Motor neuron (in vitro differentiated cells): ENCODE data around the gene ZNF385C. TPM values are rescaled to one million over a fixed set of nuclear protein-coding genes. Genes with fewer than 3 reads are reported as not detected.
A peak's percentile ranks its signal among the peaks of the same experiment; 100 is the strongest.

Source experiments
- ATAC-seq, 8 experiments: fragments of 200-7000 bp; cut with Tn5 transposase; replicated peaks in 6 of 8; 2 replicates each; pipeline ENCODE4 v1.8.0; 2021; ENCODE audit warnings: mild to moderate bottlenecking in 8 of 8, moderate library complexity in 8 of 8
- H3K27ac ChIP-seq, 2 donors: fragments of 250-450 bp; sonication (Bioruptor Pico); 2 replicates each; pipeline ENCODE4 v1.9.0; 2021; ENCODE audit warnings: antibody characterized with exemption in 2 of 2, mild to moderate bottlenecking in 2 of 2, moderate library complexity in 1 of 2
- H3K4me1 ChIP-seq, 2 donors: fragments of 250-450 bp; sonication (Bioruptor Pico); replicated peaks in 1 of 2; 2 replicates each; pipeline ENCODE4 v1.6.1; 2021; ENCODE audit warnings: antibody characterized with exemption in 2 of 2, mild to moderate bottlenecking in 2 of 2, moderate library complexity in 1 of 2
- H3K4me3 ChIP-seq, 5 donors: fragments of 250-450 bp; sonication (Bioruptor Pico); 2 replicates each; pipeline ENCODE4 v1.9.0; 2021; ENCODE audit warnings: antibody characterized with exemption in 5 of 5, mild to moderate bottlenecking in 5 of 5, moderate library complexity in 4 of 5
- WGBS, 10 experiments: fragments of 450-650 bp; shearing (Covaris generic); methylation state at CpG; one replicate each; pipeline ENCODE4 v1.0.0; 2022; 5-methylcytosine and 5-hydroxymethylcytosine counted together
- in situ Hi-C, 9 experiments: fragments of 400-800 bp; cut with MboI; loops; one replicate each; pipeline ENCODE4 v1.15.0; 2021; ENCODE audit warnings: low sequenced_read_pairs in 9 of 9, low pct_unique_long_range_greater_than_20kb in 2 of 9; ENCODE audit not compliant: unreplicated experiment in 9 of 9
- total RNA-seq, 8 experiments: library from RNA; unstranded; fragments of 300-600 nt; gene quantifications; 2 replicates each; pipeline versions ENCODE4 v1.2.3 to v1.2.4, GENCODE V29; 2022

ZNF385C gene
- total RNA-seq, 8 experiments from 2014 or later, result 0.51 to 4.2 (median 1.9) TPM

DNA sequence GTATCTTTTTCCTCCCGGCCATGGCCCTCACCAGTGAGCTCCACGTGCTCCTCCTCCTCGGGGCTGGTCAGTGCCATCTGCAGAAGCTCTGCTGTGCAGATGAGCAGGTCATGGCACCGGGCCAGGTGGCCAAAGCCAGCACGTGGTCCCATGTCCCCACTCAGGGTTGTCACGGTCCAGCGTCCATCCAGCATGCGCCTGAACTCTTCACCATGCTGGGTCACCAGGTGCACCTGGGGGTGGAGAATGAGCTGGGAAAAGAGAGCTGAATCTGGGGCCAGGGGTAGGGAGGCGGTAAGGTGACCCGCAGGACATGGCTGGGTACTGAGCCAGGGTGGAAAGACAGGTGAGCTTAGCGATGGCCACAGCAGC lies 13.0 kb upstream of the ZNF385C start:
- H3K27ac ChIP-seq, result no peak overlapping the region
- H3K4me1 ChIP-seq, result no peaks in the 10 kb centered on the region
- no peak overlapping the region for H3K4me3 ChIP-seq
- in situ Hi-C loops, result loop anchor here in 5 of 9 experiments (10.0 to 25.0 kb wide), 3 partner anchors 86 to 374 kb away; partner anchors contain the start of genes HAP1 (in 2 of the 5), NKIRAS2 (in 2 of the 5) and CNP (in 1 of the 5)
- ATAC-seq, result no peak
- 71 to 100% (median 100%) methylated on average over 1 to 7 of the region's 11 CpGs; no CpG with 5 or more reads in 3 of the 10 experiments for WGBS, 10 experiments

DNA sequence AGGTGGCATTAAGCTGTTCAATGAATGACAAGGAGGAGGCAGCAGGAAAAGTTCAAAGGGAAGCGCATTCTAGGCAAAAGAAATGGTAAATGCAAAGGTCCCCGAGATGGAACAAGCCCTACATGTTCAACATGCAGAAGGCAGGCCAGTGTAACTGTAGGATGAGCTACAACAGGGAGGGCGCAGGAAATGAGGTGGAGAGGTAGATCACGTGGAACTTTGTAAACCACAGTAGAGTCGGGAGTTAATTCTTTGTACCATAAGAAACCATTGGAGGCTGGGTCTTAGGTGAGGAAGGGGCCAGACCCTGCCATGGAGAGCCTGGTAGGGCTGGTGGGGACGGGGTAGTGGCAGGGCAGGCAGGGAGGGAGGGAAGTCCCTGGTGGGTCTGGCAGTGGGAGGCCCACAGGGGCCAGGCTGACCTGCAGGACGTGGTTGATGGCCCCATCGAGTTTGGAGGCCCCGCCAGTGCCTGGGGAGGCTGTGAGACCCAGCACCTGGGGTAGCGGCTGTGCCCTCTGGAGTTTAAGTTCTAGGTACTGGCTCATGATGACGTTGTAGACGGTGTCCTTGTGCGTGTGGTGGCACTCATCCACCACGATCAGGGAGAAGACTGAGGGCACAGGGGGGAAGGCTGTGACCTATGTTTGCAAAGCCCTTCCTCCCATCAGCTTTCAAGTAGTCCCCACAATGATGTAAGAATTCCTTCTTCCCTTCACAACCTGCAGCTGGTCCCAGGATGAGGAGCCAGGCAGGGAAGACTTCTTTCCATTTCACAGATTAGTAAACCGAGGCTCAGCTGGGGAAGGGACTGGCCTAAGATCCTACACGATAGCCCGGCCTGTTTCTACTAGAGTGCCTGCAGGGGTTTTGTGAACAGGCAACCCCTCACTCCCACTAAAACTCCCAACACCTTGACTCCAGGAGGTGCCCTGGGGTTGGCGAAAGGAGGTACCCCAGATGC lies 12.3 kb upstream of the ZNF385C start:
- no peak for ATAC-seq
- 71 to 100% (median 83%) methylated on average over 1 to 9 of the region's 18 CpGs; no CpG with 5 or more reads in 1 of the 10 experiments for WGBS, 10 experiments
- in situ Hi-C loops, result loop anchor here in 5 of 9 experiments (10.0 to 25.0 kb wide), 3 partner anchors 86 to 373 kb away; partner anchors contain the start of genes HAP1 (in 2 of the 5), NKIRAS2 (in 2 of the 5) and CNP (in 1 of the 5)
- Histone ChIP-seq H3K27ac (no peak overlapping the region), H3K4me3 (no peak overlapping the region), H3K4me1 (no peaks in the 10 kb centered on the region)

DNA sequence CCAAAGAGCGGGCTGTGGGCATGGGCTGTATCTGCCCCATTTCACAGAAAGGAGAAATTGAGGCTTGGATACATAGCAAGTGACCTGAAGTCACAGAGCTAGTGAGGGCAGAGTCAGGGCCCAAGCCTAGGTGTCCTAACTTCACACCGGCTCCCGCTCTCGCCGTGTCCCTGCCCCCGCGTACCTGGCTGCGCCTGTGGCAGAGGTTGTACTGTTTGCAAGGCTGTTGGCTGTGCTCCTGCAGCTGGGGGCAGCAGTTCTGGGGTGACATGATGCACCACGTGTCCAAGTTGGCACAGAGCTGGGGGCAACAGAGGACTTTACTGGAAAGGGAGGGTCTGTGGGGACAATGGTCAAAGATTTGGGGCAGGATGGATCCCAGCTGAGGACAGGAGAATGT lies 10.8 kb upstream of the ZNF385C start:
- in situ Hi-C loops, result loop anchor here in 4 of 9 experiments (10.0 to 25.0 kb wide), 3 partner anchors 84 to 372 kb away; partner anchors contain the start of genes HAP1 (in 2 of the 4), CNP (in 1 of the 4) and NKIRAS2 (in 1 of the 4)
- Histone ChIP-seq H3K4me3 (no peak overlapping the region), H3K27ac (no peak overlapping the region), H3K4me1 (no peaks in the 10 kb centered on the region)
- WGBS, 10 experiments, result 80 to 100% (median 100%) methylated on average over 1 to 8 of the region's 9 CpGs; no CpG with 5 or more reads in 3 of the 10 experiments
- no peak for ATAC-seq

DNA sequence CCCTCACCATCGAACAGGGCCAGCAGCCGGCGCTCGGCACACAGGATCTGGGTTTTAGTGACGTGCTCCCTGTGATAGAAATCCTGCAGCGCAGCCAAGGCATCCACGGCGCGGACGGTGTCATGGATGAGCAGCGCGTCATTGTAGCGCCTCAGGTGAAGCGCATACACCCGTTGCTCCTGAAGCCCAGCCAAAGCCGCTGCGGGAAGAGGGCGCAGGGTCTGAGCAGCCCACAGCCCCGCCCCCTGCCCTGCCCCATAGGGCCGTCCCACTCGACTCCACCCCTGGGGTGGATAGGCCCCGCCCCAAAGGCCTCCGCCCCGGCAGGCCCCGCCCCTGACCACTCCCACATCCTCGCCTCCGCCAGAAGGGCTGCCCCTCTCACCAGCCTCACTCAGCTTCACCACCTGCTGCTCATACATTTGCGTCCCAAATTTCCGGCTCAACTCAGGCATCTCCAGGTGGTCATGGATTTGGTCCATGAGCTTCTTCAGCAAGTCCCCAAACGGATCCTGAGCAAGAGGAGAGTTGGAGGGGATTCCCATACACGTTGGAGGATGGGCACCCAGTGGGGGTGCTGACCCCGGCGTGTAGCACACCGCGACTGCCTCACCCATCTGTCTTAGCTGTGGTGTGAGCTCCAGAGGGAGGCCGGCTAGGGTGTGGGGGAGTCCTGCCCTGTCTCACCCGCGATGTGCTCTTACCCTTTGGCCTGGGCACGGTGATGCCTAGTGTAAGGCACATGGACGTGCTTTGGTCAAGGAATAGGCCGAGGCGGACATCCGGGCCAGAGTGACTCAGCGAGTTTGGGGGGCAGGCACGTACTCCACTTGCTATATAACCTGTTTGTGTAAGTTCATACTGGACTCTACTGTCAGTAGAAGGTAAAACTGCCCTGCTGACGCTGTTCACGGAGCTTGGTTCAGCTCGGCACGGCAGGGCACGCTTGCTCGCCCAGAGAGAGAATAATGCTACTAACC lies 9.6 kb upstream of the ZNF385C start:
- 33 to 91% (median 64%) methylated on average over 4 to 10 of the region's 51 CpGs; no CpG with 5 or more reads in 7 of the 10 experiments for WGBS, 10 experiments
- in situ Hi-C loops, result loop anchor here in 4 of 9 experiments (10.0 to 25.0 kb wide), 3 partner anchors 83 to 371 kb away; partner anchors contain the start of genes HAP1 (in 2 of the 4), CNP (in 1 of the 4) and NKIRAS2 (in 1 of the 4)
- Histone ChIP-seq H3K27ac (no peak overlapping the region), H3K4me3 (peak overlapping the region; percentile 20 to 32 (median 28)), H3K4me1 (no peaks in the 10 kb centered on the region)
- peak in 6 of 8 experiments; percentile 6 to 96 (median 94) for ATAC-seq

DNA sequence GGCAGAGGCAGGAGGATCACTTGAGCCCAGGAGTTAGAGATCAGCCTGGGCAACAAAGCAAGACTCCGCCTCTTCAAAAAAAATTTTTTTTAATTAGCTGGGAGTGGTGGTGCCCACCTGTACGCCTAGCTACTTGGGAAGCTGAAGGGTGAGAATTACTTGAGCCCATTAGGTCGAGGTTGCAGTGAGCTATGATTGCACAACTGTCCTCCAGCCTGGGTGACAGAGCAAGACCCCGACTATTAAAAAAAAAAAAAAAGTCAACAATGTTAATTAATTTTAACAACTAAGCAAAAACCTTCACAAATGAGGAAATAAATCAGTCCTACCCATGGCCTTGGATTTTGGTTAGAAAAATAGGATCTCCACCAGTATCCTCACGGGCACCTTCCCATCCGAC lies 8.9 kb upstream of the ZNF385C start:
- WGBS, 10 experiments, result 20 to 100% (median 85%) methylated on average over 1 to 4 of the region's 6 CpGs; no CpG with 5 or more reads in 2 of the 10 experiments
- Histone ChIP-seq H3K27ac (no peak overlapping the region), H3K4me3 (peak overlapping the region; percentile 20 to 32 (median 28)), H3K4me1 (no peaks in the 10 kb centered on the region)
- in situ Hi-C loops, result loop anchor here in 4 of 9 experiments (10.0 to 25.0 kb wide), 3 partner anchors 82 to 370 kb away; partner anchors contain the start of genes HAP1 (in 2 of the 4), CNP (in 1 of the 4) and NKIRAS2 (in 1 of the 4)
- ATAC-seq, result no peak

DNA sequence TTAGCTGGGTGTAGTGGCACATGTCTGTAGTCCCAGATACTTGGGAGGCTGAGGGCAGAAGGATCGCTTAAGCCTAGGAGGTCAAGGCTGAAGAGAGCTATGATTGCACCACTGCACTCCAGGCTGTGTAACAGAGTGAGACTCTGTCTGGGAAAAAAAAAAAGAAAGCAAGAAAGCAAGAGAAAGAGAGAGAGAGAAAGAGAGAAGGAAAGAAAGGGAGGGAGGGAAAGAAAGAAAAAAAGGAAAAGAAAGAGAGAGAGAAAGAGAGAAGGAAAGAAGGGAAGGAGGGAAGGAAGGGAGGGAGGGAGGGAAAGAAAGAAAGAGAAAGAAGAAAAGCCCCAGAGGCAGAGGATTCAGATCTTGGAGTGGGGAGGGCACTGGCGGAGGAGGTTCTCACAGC lies 7.7 kb upstream of the ZNF385C start:
- no peak overlapping the region for H3K27ac ChIP-seq

DNA sequence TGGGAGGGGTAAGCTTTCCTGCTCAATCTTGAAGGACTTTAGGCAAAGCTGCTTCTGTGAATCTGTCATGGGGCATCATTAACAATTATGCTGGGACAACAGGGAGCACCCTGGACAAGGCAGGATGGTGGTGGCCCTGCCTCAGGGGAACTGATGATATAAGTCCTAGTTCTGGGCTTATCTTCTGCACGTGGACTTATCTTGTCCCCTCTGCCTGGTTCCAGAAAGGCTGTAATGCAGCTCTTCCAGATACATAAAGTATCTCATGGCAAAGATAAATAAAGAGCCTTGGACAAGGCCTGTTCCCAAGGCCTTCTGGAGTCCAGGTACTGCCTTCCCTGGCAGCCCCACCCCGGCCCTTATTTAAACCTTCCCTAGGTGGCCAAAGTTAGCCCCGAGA lies 6.0 kb upstream of the ZNF385C start:
- 20 to 86% (median 62%) methylated on average over 1 to 3 of the region's 3 CpGs; no CpG with 5 or more reads in 6 of the 10 experiments for WGBS, 10 experiments
- H3K4me3 ChIP-seq, result no peak overlapping the region
- H3K4me1 ChIP-seq, result no peaks in the 10 kb centered on the region
- H3K27ac ChIP-seq, result no peak overlapping the region
- ATAC-seq, result no peak
- in situ Hi-C loops, result loop anchor here in 4 of 9 experiments (10.0 to 25.0 kb wide), 3 partner anchors 79 to 367 kb away; partner anchors contain the start of genes HAP1 (in 2 of the 4), CNP (in 1 of the 4) and NKIRAS2 (in 1 of the 4)

More for the DNA sequence above, 7.7 kb upstream of the ZNF385C start:
- Histone ChIP-seq H3K4me3 (no peak overlapping the region), H3K4me1 (no peaks in the 10 kb centered on the region)
- 90 to 100% (median 100%) methylated on average over 1 to 2 of the region's 2 CpGs; no CpG with 5 or more reads in 5 of the 10 experiments for WGBS, 10 experiments
- ATAC-seq, result no peak
- in situ Hi-C loops, result loop anchor here in 4 of 9 experiments (10.0 to 25.0 kb wide), 3 partner anchors 81 to 369 kb away; partner anchors contain the start of genes HAP1 (in 2 of the 4), CNP (in 1 of the 4) and NKIRAS2 (in 1 of the 4)

DNA sequence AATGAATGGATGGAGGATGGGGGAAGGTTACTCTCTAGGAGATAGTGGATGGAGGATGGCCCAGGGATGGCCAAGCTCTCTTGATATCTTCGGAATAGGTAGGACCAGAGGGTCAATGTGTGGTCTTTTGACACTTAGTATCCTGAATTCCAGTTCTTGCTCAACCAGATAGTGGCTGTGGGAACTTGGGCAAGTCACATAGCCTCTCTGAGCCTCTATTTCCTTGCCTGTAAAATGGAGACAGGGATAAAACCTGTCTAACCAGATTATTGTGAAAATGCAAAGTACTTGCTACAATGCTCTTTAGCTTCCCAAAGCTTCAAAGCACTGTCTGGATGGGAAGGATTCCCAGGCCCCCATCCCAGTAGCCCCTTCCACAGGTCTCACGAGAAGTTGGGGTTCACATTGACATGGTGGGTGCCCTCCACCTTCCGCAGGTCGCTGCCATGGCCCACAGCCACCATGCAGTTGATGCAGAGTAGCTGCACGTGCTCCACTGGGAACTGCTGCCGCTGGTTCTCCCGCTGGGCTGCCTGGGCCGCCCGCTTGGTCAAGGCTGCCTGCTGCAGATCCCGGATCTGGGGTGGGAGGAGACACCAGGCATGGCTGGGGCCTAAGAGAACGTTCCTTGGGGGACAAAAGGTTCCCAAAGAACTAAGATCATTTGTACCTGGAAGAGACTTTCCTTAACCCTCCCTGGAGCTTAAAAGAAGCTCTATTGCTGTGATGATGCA lies 5.1 kb upstream of the ZNF385C start:
- H3K4me3 ChIP-seq, result no peak overlapping the region
- peaks cover 3% of the 10 kb centered on the region in 2 donors for H3K4me1 ChIP-seq
- in situ Hi-C loops, result loop anchor here in 4 of 9 experiments (10.0 to 25.0 kb wide), 3 partner anchors 79 to 366 kb away; partner anchors contain the start of genes HAP1 (in 2 of the 4), CNP (in 1 of the 4) and NKIRAS2 (in 1 of the 4)
- ATAC-seq, result no peak
- no peak overlapping the region for H3K27ac ChIP-seq
- 20 to 100% (median 83%) methylated on average over 1 to 4 of the region's 11 CpGs; no CpG with 5 or more reads in 4 of the 10 experiments for WGBS, 10 experiments

DNA sequence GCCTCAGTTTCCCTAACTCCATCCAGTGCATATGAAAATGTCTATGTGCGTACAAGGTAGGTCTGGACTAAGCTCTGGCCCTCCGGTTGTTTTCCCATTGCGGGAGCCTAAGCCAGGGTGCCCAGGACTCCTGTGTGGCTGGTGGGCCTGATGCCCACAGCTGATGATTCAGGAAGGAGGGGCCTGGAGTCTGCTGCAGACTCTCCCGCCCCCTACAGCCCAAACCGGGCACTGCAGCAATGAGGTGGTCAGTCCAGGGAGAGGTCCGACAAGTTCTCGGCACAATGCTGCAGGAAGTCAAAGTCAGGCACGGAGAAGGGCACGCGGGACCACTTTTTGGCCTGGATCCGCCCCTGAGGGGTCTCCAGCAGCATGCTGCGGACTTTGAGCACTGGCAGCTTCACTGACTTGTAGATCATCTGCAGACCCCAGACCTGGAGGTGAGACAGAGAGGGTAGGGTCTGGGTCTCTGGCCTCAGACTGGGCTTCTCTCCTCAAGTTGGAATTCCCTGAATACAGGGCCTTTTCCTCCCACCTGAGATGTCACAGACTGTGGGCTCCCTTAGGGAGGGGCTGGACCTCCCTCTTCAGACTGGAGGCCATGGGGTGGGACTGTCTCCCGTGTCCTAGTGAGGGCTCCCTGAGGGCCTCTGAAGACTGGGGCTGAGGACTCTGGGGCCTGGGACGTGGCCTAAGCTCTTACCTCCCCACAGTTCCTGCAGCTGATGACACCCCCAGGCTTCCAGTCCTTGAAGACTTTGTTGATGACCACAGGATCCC lies 3.4 kb upstream of the ZNF385C start:
- peak; percentile 39 to 97 (median 81) for ATAC-seq
- H3K4me3 ChIP-seq, result no peak overlapping the region
- H3K27ac ChIP-seq, result no peak overlapping the region
- WGBS, 10 experiments, result 32 to 61% (median 38%) methylated on average over 1 to 10 of the region's 14 CpGs; no CpG with 5 or more reads in 6 of the 10 experiments
- in situ Hi-C loops, result loop anchor here in 4 of 9 experiments (10.0 to 25.0 kb wide), 3 partner anchors 77 to 364 kb away; partner anchors contain the start of genes HAP1 (in 2 of the 4), CNP (in 1 of the 4) and NKIRAS2 (in 1 of the 4)
- H3K4me1 ChIP-seq, result peaks cover 9% of the 10 kb centered on the region in 2 donors

DNA sequence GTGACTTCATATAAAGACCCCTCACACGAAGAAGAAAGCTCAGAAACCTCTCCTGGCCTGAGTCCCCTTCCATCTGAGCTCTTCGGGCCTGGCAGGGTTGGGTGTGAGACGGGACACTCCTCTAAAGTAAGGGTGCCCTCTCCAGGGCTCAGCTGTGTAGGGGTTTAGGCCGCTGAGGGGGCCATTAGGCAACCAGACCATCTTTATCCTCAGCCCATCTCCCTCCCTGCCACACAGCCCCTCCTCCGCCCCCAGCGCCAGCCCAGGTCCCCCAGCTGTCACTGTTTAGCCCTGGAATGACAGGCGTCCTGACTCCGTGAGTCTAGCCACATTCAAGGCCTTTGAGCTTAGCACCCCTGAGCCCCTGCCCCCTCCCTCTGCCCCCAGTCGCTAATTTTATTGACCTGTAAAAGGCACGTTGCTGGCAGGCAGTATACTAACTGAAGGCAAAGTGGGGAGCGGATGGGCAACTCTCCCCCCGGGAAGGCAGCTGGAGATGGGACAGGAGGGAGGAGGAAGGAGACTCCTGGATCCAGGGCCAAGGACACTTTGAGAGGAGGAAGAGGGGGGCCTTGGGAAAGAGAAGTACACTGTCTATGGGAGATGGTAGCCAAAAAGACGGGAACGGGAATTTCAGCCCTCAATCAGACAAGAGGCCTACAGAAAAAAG lies 592 bp upstream of the ZNF385C start:
- WGBS, 10 experiments, result 67 to 90% (median 80%) methylated on average over 2 of the region's 14 CpGs; no CpG with 5 or more reads in 6 of the 10 experiments
- peak in 6 of 8 experiments; percentile 14 to 64 (median 50) for ATAC-seq
- in situ Hi-C loops, result no loop called here

More for the DNA sequence above, 592 bp upstream of the ZNF385C start:
- Histone ChIP-seq H3K4me1 (peaks cover 9% of the 10 kb centered on the region in 2 donors), H3K4me3 (no peak overlapping the region), H3K27ac (no peak overlapping the region)
